GM11168 (cell line): ENCODE measurements around the gene FRMD5.

Experiments used
- in situ Hi-C: fragments of 300-500 bp; cut with MboI; formaldehyde crosslinking; loops from one replicate; pipeline ENCODE4 v1.12.0; 2022; ENCODE audit warnings: low sequenced_read_pairs; ENCODE audit not compliant: unreplicated experiment

FRMD5 gene

GRCh38 chr15:44195151-44195740 lies at the start of gene FRMD5:
FRMD5 (minus strand) TSS chr15:44195271.
- in situ Hi-C loops = no loop called here

- in situ Hi-C loops = no loop called here
Measured at GRCh38 chr15:44243829-44244228, 48.8 kb upstream of the FRMD5 start.

DNA sequence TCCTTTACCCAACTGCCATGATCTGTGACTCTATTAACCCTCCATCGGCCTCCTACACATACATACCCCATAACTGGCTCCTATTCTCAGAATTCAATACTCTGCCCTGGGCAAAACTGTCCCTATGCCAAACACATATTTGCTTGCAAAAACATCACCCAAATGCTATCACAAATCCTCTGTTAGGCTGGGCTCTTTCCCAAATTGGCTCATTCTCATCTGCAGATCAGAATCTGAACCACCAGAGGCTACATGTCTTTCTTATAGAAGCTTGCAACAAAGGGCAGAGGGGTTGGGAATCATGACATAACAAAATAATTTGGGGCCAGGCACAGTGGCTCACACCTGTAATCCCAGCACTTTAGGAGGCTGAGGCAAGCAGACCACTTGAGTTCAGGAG lies 48.1 kb upstream of the FRMD5 start:
- in situ Hi-C loops = no loop called here

DNA sequence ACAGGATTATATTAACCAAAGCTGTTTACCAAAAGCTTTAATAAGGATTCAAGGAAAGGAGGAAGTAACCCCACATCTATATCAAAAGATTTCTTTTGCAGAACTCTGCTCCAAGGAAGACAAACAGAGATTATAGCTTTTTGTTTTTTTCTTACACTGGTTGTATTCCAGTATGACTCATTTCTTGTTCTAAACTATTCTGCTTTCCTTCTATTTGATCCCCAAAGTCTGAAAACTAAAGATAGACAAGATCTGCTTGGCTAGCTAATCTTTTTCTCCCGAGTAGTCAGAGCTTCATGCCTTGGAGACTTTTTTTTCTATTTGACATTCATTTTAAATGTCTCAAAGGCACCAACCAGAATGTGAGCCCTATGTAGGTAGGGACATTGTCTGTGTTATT lies 36.8 kb upstream of the FRMD5 start:
- in situ Hi-C loops = no loop called here

DNA sequence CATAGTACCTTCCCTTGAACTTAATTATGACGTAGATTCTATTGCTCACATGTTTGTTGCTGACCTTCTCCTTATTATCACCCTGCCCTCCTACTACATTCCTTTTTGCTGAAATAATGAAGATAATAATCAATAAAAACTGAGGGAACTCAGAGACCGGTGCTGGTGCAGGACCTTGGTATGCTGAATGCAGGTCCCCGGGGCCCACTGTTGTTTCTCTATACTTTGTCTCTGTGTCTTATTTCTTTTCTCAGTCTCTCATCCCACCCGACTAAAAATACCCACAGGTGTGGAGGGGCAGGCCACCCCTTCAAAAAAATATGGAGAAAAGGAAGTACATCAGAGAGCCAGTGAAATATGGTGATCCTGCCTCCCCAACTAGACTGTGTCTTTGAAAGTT lies 34.2 kb upstream of the FRMD5 start:
- in situ Hi-C loops = loop anchor here (10.0 kb wide), 1 partner anchor 86 kb away; no protein-coding TSS in a partner anchor

GRCh38 chr15:44227584-44227983 lies 32.5 kb upstream of the FRMD5 start:
- in situ Hi-C loops = loop anchor here (10.0 kb wide), 1 partner anchor 87 kb away; no protein-coding TSS in a partner anchor

GRCh38 chr15:44227001-44227400 lies 31.9 kb upstream of the FRMD5 start:
- in situ Hi-C loops = loop anchor here (10.0 kb wide), 1 partner anchor 88 kb away; no protein-coding TSS in a partner anchor

DNA sequence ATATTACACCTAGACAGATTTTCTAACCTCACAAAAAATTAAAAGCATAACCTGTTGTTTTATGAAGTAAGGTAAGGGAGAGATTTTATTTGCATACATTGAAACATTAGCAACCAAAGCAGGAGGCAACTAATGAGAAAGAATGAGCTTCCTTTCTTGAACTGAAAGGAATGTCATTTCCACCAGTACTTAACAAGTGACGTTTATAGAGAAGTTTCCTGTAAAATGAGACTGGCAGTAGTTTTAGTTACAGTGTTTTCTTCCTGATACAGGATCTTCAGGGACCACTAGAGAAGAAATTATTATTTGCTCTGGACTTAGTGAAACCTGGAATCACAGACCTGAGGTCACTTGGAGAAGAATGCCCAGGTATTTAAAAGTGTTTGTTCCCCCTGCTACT lies 27.4 kb upstream of the FRMD5 start:
- in situ Hi-C loops = loop anchor here (10.0 to 25.0 kb wide), 2 partner anchors 92 to 310 kb away; no protein-coding TSS in a partner anchor

DNA sequence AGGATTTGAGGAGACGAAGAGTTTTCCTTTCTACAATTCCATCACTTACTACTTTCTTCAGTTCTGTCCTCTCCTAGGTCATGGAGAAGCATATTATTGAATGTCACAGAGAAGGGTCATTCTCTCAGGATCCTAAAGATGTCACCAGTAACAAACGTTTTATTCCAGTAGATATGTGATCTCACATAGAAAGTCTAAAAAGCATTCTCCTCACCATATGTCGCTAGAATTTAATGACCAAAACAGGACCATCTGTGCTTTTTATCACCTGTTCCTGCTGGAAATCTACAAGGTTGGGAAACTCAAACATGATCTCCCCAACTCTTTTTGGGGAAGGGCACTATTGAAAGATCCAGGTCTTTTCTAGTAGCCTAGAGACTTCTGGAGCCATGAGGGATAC lies 24.0 kb upstream of the FRMD5 start:
- in situ Hi-C loops = loop anchor here (25.0 kb wide), 1 partner anchor 307 kb away; no protein-coding TSS in a partner anchor

GRCh38 chr15:44216958-44217357 lies 21.9 kb upstream of the FRMD5 start:
- in situ Hi-C loops = loop anchor here (25.0 kb wide), 1 partner anchor 305 kb away; no protein-coding TSS in a partner anchor

DNA sequence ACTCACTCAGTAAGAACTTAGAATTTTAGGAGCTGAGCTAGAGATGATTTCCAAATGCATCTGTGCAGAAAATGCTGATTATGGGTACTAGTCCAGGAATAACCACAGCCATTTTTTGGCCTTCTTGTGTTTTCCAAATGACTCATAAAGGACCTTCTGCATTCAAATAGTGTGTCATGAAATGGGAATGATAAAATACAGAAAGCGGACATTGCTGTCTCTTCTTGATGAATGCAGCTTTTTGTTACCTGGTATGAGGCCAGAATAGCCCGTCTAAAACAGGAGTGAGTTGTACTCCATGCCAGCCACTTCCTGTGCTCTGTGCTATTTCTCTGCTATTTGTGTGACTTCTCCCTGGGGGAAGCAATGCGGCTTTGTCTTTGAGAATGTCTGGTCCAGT lies 20.5 kb upstream of the FRMD5 start:
- in situ Hi-C loops = loop anchor here (25.0 kb wide), 1 partner anchor 303 kb away; no protein-coding TSS in a partner anchor

DNA sequence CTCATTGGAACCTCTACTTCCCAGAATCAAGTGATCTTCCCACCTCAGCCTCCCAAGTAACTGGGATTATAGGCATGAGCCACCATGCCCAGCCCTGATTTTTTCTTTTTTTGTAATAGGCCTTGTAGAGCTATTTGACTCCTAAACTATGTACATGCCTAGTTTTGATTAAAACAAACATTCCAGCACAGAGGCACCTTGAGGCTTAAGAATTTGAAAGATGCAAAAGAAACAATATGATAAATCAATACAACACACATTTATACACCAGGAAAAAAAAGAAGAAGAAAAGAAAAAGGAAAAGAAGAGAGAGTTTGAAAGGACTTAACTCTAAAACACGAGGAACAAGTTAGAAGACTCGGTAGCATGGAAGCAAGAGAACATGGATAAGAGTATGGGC lies 13.9 kb upstream of the FRMD5 start:
- in situ Hi-C loops = loop anchor here (25.0 kb wide), 1 partner anchor 297 kb away; no protein-coding TSS in a partner anchor

GRCh38 chr15:44207643-44208042 lies 12.6 kb upstream of the FRMD5 start:
- in situ Hi-C loops = loop anchor here (25.0 kb wide), 1 partner anchor 295 kb away; no protein-coding TSS in a partner anchor

- in situ Hi-C loops = no loop called here
Measured at GRCh38 chr15:44199393-44199792, 4.3 kb upstream of the FRMD5 start.

DNA sequence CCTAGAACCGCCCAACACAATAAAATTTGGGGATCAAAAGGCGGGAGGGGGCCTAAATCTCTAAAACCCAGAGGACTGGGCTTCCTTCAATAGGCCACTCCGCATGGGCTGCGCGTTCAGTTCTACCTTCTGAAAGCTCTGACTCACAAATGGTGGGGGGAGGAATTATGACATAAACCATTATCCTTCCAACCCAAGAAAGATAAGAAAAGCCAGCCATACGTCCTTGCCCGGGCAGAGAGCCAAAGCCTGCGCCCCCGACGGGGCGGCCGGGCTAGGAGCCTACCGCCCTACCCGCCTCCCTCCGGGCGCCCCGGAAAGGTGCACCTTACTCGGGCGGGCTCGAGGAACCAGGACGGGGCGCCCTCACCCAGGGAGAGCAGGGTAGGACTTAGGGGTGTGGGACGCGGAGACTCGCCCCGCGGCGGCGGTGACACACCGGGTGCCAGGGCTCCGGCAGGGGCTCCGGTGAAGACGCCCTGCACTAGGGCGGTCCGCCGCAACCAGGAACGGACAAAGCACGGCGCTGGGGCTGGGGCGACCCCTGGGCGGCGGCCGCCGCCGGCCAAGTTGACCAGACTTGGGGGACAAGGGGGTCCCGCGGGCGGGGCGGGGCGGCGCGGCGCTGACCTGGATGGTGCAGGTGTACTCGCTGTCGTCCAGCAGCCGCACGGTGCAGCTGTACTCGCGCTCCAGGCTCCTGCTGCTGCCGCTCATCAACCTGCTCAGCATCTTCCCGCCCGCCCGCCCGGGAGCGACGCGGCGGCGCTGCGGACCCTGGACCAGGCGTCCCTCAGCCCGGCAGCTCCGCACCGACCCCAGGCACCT lies 534 bp downstream of the FRMD5 start:
- in situ Hi-C loops = no loop called here

GRCh38 chr15:44193651-44194322 lies 1.3 kb downstream of the FRMD5 start:
- in situ Hi-C loops = no loop called here

DNA sequence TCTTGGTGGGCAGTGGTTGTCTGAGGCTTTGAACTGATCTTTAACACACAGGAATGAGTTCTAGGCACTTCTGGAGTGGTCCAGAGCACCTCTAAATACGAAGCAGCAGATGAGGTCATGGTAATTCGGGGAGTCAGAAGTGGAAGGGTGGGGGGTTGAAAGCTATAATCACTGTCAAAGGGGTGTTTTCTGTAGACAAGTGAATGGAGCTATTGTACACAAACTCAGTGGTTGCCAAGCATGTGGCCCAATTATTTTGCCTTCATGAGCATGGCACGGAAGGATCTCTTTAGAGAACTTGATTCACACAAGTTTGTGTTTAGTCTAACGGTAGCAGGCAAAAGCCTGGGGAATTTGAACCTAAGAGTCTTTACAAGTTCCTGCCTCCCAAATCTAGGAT lies 6.3 kb downstream of the FRMD5 start:
- in situ Hi-C loops = no loop called here

GRCh38 chr15:44186705-44187104 lies 8.4 kb downstream of the FRMD5 start:
- in situ Hi-C loops = no loop called here

DNA sequence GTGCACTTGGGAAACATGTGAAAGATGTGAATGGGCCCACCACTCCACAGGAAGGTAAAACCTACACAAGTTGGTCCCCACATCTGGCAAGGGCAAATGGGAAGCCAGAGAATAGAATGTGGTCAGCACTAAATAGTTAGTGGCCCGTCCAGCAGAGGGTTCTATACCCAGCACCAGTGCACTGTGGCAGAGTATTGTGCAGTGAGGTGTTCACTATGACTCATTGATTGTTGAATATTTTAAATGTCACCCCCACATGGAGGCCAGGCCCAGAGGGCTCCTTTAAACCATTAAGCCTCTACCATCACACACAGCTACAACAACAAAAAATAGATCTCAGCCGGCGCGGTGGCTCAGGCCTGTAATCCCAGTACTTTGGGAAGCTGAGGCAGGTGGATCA lies 11.7 kb downstream of the FRMD5 start:
- in situ Hi-C loops = no loop called here

DNA sequence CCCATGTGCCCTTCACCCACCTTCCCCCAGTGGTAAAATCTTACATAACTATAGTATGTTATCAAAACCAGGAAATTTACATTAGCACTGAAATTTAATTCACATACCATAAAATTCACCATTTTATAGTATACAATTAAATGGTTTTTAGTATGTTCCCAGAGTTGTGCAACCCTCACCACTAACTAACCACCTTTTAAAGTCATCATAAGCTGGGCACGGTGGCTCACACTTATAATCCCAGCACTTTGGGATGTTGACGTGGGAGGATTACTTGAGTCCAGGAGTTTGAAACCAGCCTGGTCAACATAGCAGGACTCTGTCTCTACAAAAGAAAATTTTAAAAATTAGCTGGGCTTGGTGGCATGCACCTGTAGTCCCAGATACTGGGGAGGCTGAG lies 13.7 kb downstream of the FRMD5 start:
- in situ Hi-C loops = no loop called here

- in situ Hi-C loops = no loop called here
Measured at GRCh38 chr15:44177139-44177538, 17.9 kb downstream of the FRMD5 start.
